ENCODE results near the gene NXPE2. TPM values are rescaled to one million over a fixed set of nuclear protein-coding genes. Genes with fewer than 3 reads are reported as not detected.
"Not testable (repeated sequence)": the region's sequence is repeated elsewhere in the genome, so short reads cannot be mapped to it uniquely, and the experiment has no call there.

The NXPE2 gene
- total RNA-seq, 1 experiment from 2014 or later: 0.11 TPM

GRCh38 chr11:114639440-114639839, 38.9 kb upstream of the NXPE2 start:
- H4K91ac ChIP-seq (ENCODE audit: insufficient read length, low read depth, low read length); H3K23ac ChIP-seq (ENCODE audit: insufficient read length, low read depth, low read length); H3K14ac ChIP-seq (ENCODE audit: insufficient read depth, low read length); H3K18ac ChIP-seq (ENCODE audit: insufficient read length, low read depth, low read length); H3K27ac ChIP-seq (ENCODE audit: insufficient read length, low read depth, low read length); H4K20me1 ChIP-seq (ENCODE audit: control insufficient read depth, insufficient read depth, insufficient read length); H2AFZ ChIP-seq (ENCODE audit: low read length); H3K56ac ChIP-seq (ENCODE audit: insufficient read length, low read depth, low read length); H3K27me3 Mint-ChIP-seq (ENCODE audit: low read depth); H3T11ph ChIP-seq (ENCODE audit: low read length); H3K79me1 ChIP-seq (ENCODE audit: insufficient read depth, low read depth, low read length, poor library complexity, severe bottlenecking); H3K23me2 ChIP-seq (ENCODE audit: insufficient read length, low read depth, low read length, poor library complexity, severe bottlenecking); H3K4me2 ChIP-seq (ENCODE audit: insufficient read depth, insufficient read length, low read length); H3K4me3 Mint-ChIP-seq; H3K79me2 ChIP-seq (ENCODE audit: insufficient read depth, low read length); H2BK12ac ChIP-seq (ENCODE audit: insufficient read length, low read depth, low read length); H3K9ac ChIP-seq (ENCODE audit: extremely low read depth, insufficient read length, low read length); H3K27ac Mint-ChIP-seq; H3K9me3 ChIP-seq (ENCODE audit: control insufficient read depth, low read depth, low read length); H3K4me1 ChIP-seq (ENCODE audit: insufficient read depth, low read length); H2BK15ac ChIP-seq (ENCODE audit: low read depth, low read length); H3K4me1 Mint-ChIP-seq; H2BK20ac ChIP-seq (ENCODE audit: low read depth, low read length, poor library complexity, severe bottlenecking); H3K27me3 ChIP-seq (ENCODE audit: insufficient read depth, low read length); H4K5ac ChIP-seq (ENCODE audit: insufficient read length, low read depth, low read length); H2BK120ac ChIP-seq (ENCODE audit: low read depth, low read length, poor library complexity, severe bottlenecking); H2AK5ac ChIP-seq (ENCODE audit: insufficient read length, low read length); DNase-seq; H3K4ac ChIP-seq (ENCODE audit: low read depth, low read length); H2BK5ac ChIP-seq (ENCODE audit: insufficient read length, low read length); H4K8ac ChIP-seq (replicated peaks; ENCODE audit: insufficient read length, low read depth, low read length): not testable (repeated sequence)
- peaks cover 15 to 19% of the 10 kb centered on the region in 2 experiments for H3K9me3 Mint-ChIP-seq
- peaks cover 0 to 12% (median 10%) of the 10 kb centered on the region in 3 experiments; a peak in 3 of 7 replicates for H3K36me3 Mint-ChIP-seq (ENCODE audit: insufficient read depth in 1 of 3, low read depth in 3 of 3)
- no CpG with 5 or more reads among the region's 6 CpGs for WGBS (ENCODE audit: extremely low coverage, insufficient read length, low lambda C conversion rate)

All from H9 (cell line).